Amniotic epithelial cell (primary cell): ENCODE results near the gene OR5K3.

Experiments used
- DNase-seq: peaks from one replicate; pipeline ENCODE4 v3.0.0-alpha.2; 2010; ENCODE audit warnings: low read depth

OR5K3 gene

GRCh38 chr3:98433764-98434163 is 43.3 kb downstream of the OR5K3 start:
- no peak for DNase-seq

GRCh38 chr3:98434412-98434811 is 43.9 kb downstream of the OR5K3 start:
- no peak for DNase-seq

- DNase-seq = no peak
Observed at GRCh38 chr3:98440283-98440682, 49.8 kb downstream of the OR5K3 start.
